Measurements from ENCODE around the gene VEGFA. TPM values are rescaled to one million over a fixed set of nuclear protein-coding genes. Genes with fewer than 3 reads are reported as not detected.

The VEGFA gene
- total RNA-seq, 1 experiment from 2014 or later: 407 TPM

- H3K4me3 Mint-ChIP-seq (ENCODE audit: low read depth, unreplicated experiment): no peak overlapping the region
- CTCF ChIA-PET: interaction anchor here (0.6 to 1.8 kb wide), 4 partner anchors 20 to 334 kb away, joined by 3 to 6 read pairs (median 4); partner anchors contain the start of gene VEGFA
- no TSS peak for BruUV-seq (replicated peaks)
- no peaks in the 10 kb centered on the region for H3K9me3 Mint-ChIP-seq (ENCODE audit: low read depth, unreplicated experiment)
- no peak overlapping the region for H3K27ac Mint-ChIP-seq (ENCODE audit: unreplicated experiment)
- peaks cover 14% of the 10 kb centered on the region for H3K4me1 Mint-ChIP-seq (ENCODE audit: low read depth, unreplicated experiment)
- peaks cover 34% of the 10 kb centered on the region for H3K27me3 Mint-ChIP-seq (ENCODE audit: unreplicated experiment)
- no peak for DNase-seq
- no peak for TF ChIP-seq CTCF (IDR thresholded peaks at IDR 0.05; ENCODE audit: unreplicated experiment)
- intact Hi-C loops (cut with micrococcal nuclease; ENCODE audit: unreplicated experiment): no loop called here
- peaks cover 5% of the 10 kb centered on the region for H3K36me3 Mint-ChIP-seq (ENCODE audit: insufficient read depth, unreplicated experiment)
Measured at GRCh38 chr6:43744931-43745727, 24.9 kb upstream of the VEGFA start.

GRCh38 chr6:43746071-43746470, 23.9 kb upstream of the VEGFA start:
- peaks cover 8% of the 10 kb centered on the region for H3K4me1 Mint-ChIP-seq (ENCODE audit: low read depth, unreplicated experiment)
- no peak overlapping the region for H3K27ac Mint-ChIP-seq (ENCODE audit: unreplicated experiment)
- no peak for TF ChIP-seq CTCF (IDR thresholded peaks at IDR 0.05; ENCODE audit: unreplicated experiment)
- intact Hi-C loops (cut with micrococcal nuclease; ENCODE audit: unreplicated experiment): no loop called here
- H3K27me3 Mint-ChIP-seq (ENCODE audit: unreplicated experiment): peaks cover 34% of the 10 kb centered on the region
- no TSS peak for BruUV-seq (replicated peaks)
- CTCF ChIA-PET: interaction anchor here (0.6 to 1.8 kb wide), 3 partner anchors 24 to 333 kb away, joined by 3 to 6 read pairs (median 3); partner anchors contain the start of gene VEGFA
- no peak for DNase-seq
- no peak overlapping the region for H3K4me3 Mint-ChIP-seq (ENCODE audit: low read depth, unreplicated experiment)
- H3K9me3 Mint-ChIP-seq (ENCODE audit: low read depth, unreplicated experiment): no peaks in the 10 kb centered on the region
- peaks cover 5% of the 10 kb centered on the region for H3K36me3 Mint-ChIP-seq (ENCODE audit: insufficient read depth, unreplicated experiment)

GRCh38 chr6:43746613-43747102, 23.4 kb upstream of the VEGFA start:
- CTCF ChIA-PET: interaction anchor here (0.5 to 0.6 kb wide), 2 partner anchors 17 to 22 kb away, joined by 3 to 5 read pairs; no protein-coding TSS in a partner anchor
- intact Hi-C loops (cut with micrococcal nuclease; ENCODE audit: unreplicated experiment): no loop called here
- H3K36me3 Mint-ChIP-seq (ENCODE audit: insufficient read depth, unreplicated experiment): peaks cover 5% of the 10 kb centered on the region
- no peak overlapping the region for H3K27ac Mint-ChIP-seq (ENCODE audit: unreplicated experiment)
- H3K27me3 Mint-ChIP-seq (ENCODE audit: unreplicated experiment): peaks cover 34% of the 10 kb centered on the region
- H3K4me3 Mint-ChIP-seq (ENCODE audit: low read depth, unreplicated experiment): no peak overlapping the region
- H3K9me3 Mint-ChIP-seq (ENCODE audit: low read depth, unreplicated experiment): no peaks in the 10 kb centered on the region
- no peak for TF ChIP-seq CTCF (IDR thresholded peaks at IDR 0.05; ENCODE audit: unreplicated experiment)
- no peak for DNase-seq
- H3K4me1 Mint-ChIP-seq (ENCODE audit: low read depth, unreplicated experiment): peaks cover 2% of the 10 kb centered on the region
- BruUV-seq (replicated peaks): no TSS peak

- Mint-ChIP-seq H3K4me1 (ENCODE audit: low read depth, unreplicated experiment) (no peaks in the 10 kb centered on the region), H3K27me3 (ENCODE audit: unreplicated experiment) (peaks cover 34% of the 10 kb centered on the region), H3K4me3 (ENCODE audit: low read depth, unreplicated experiment) (no peak overlapping the region), H3K9me3 (ENCODE audit: low read depth, unreplicated experiment) (no peaks in the 10 kb centered on the region), H3K27ac (ENCODE audit: unreplicated experiment) (no peak overlapping the region), H3K36me3 (ENCODE audit: insufficient read depth, unreplicated experiment) (peaks cover 5% of the 10 kb centered on the region)
- BruUV-seq (replicated peaks): no TSS peak
- CTCF ChIA-PET: interaction anchor here (0.7 kb wide), 1 partner anchor 332 kb away, joined by 9 read pairs; no protein-coding TSS in a partner anchor
- DNase-seq: no peak
- intact Hi-C loops (cut with micrococcal nuclease; ENCODE audit: unreplicated experiment): no loop called here
- TF ChIP-seq CTCF (IDR thresholded peaks at IDR 0.05; ENCODE audit: unreplicated experiment): no peak
Measured at GRCh38 chr6:43747784-43748183, 22.2 kb upstream of the VEGFA start.
